Measurements from ENCODE around the gene DIPK2B. TPM values are rescaled to one million over a fixed set of nuclear protein-coding genes. Genes with fewer than 3 reads are reported as not detected.

Gene DIPK2B
- total RNA-seq, 3 donors from 2014 or later (not counting 1 experiment from before 2014, with no cell fraction given) = not detected

GRCh38 chrX:45164021-45164621, 36.6 kb downstream of the DIPK2B start:
- no peaks in the 10 kb centered on the region for H3K36me3 ChIP-seq (ENCODE audit: control insufficient read depth, insufficient read depth, low read length)
- H3K27me3 ChIP-seq (ENCODE audit: control insufficient read depth, insufficient read depth, low read length) = no peaks in the 10 kb centered on the region
- H3K4me1 Mint-ChIP-seq = no peaks in the 10 kb centered on the region
- no peak overlapping the region for H3K4me3 ChIP-seq (ENCODE audit: low read length)
- 20% methylated on average over 1 of the region's 1 CpG for WGBS (ENCODE audit: insufficient coverage)
- H3K27ac Mint-ChIP-seq = no peak overlapping the region
- no peaks in the 10 kb centered on the region for H3K9me3 Mint-ChIP-seq
- no peaks in the 10 kb centered on the region for H3K4me1 ChIP-seq (ENCODE audit: control insufficient read depth, insufficient read depth, low read length)
- H3K27ac ChIP-seq (ENCODE audit: low read length) = no peak overlapping the region
- H3K4me3 Mint-ChIP-seq = no peak overlapping the region
- no peak for DNase-seq
- intact Hi-C loops (cut with micrococcal nuclease) = no loop called here
- no peaks in the 10 kb centered on the region for H3K36me3 Mint-ChIP-seq
- TF ChIP-seq CTCF (IDR thresholded peaks at IDR 0.05) = no peak
- peaks cover 3% of the 10 kb centered on the region for H3K9me3 ChIP-seq (ENCODE audit: control insufficient read depth, insufficient read depth, low read length)
- H3K27me3 Mint-ChIP-seq (ENCODE audit: low read depth in 2 of 2) = peaks cover 2 to 17% of the 10 kb centered on the region in 2 donors
- no peak for ATAC-seq

DNA sequence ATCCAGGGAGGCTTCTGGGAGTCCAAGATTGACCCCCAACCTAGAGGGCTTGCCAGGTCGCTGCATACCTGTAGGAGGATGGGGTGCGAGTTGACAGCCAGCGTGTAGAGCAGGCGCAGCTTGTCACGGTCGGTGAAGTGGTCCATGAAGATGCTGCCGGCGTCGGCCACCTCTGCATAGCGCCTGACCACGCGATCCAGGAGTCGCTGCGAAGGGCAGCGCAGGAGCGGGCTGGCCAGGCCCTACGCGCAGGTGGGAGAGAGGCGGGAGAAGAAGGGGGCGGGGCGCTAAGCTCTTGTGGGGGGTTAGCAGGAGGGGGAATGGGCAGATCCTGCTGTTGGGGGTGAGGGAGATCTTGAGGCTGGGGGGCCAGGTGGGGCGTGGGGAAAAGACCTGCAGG, 43.0 kb downstream of the DIPK2B start:
- intact Hi-C loops (cut with micrococcal nuclease) = no loop called here
- peaks cover 2 to 3% of the 10 kb centered on the region in 2 donors for H3K27me3 Mint-ChIP-seq (ENCODE audit: low read depth in 2 of 2)
- 96% methylated on average over 20 of the region's 22 CpGs for WGBS (ENCODE audit: insufficient coverage)
- H3K9me3 Mint-ChIP-seq = no peaks in the 10 kb centered on the region
- ATAC-seq (no peak), DNase-seq (no peak)
- Histone ChIP-seq H3K4me3 (ENCODE audit: low read length) (no peak overlapping the region), H3K27me3 (ENCODE audit: control insufficient read depth, insufficient read depth, low read length) (no peaks in the 10 kb centered on the region), H3K36me3 (ENCODE audit: control insufficient read depth, insufficient read depth, low read length) (no peaks in the 10 kb centered on the region), H3K9me3 (ENCODE audit: control insufficient read depth, insufficient read depth, low read length) (peaks cover 3% of the 10 kb centered on the region), H3K4me1 (ENCODE audit: control insufficient read depth, insufficient read depth, low read length) (no peaks in the 10 kb centered on the region), H3K27ac (ENCODE audit: low read length) (no peak overlapping the region)
- H3K27ac Mint-ChIP-seq = no peak overlapping the region
- H3K4me3 Mint-ChIP-seq = no peak overlapping the region
- TF ChIP-seq CTCF (IDR thresholded peaks at IDR 0.05) = no peak
- no peaks in the 10 kb centered on the region for H3K36me3 Mint-ChIP-seq
- no peaks in the 10 kb centered on the region for H3K4me1 Mint-ChIP-seq

DNA sequence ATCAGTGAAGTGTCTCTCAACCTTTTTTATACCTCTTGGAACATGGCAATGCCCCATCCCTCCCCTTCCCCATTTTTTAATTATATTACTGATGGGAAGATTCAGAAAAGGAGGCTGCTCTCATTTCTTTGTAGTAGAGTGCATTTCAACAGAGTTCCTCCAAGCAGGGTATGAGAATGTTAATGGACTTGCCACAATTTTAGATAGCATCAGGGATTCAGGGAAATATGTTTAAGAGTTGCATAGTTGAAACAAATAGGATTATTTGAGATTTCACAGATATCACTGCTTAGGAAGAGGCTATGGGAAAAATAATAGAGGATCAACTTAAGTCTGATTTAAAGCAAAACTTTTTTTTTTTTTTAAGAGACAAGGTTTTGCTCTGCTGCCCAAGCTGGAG, 46.2 kb downstream of the DIPK2B start:
- Histone ChIP-seq H3K4me1 (ENCODE audit: control insufficient read depth, insufficient read depth, low read length) (no peaks in the 10 kb centered on the region), H3K27me3 (ENCODE audit: control insufficient read depth, insufficient read depth, low read length) (no peaks in the 10 kb centered on the region), H3K27ac (ENCODE audit: low read length) (no peak overlapping the region), H3K4me3 (ENCODE audit: low read length) (no peak overlapping the region), H3K9me3 (ENCODE audit: control insufficient read depth, insufficient read depth, low read length) (no peaks in the 10 kb centered on the region), H3K36me3 (ENCODE audit: control insufficient read depth, insufficient read depth, low read length) (no peaks in the 10 kb centered on the region)
- Mint-ChIP-seq H3K27me3 (ENCODE audit: low read depth in 2 of 2) (no peaks in the 10 kb centered on the region), H3K27ac (no peak overlapping the region), H3K4me3 (no peak overlapping the region), H3K36me3 (no peaks in the 10 kb centered on the region), H3K9me3 (no peaks in the 10 kb centered on the region), H3K4me1 (no peaks in the 10 kb centered on the region)
- ATAC-seq = no peak
- intact Hi-C loops (cut with micrococcal nuclease) = no loop called here
- no peak for DNase-seq
- TF ChIP-seq CTCF (IDR thresholded peaks at IDR 0.05) = no peak

DNA sequence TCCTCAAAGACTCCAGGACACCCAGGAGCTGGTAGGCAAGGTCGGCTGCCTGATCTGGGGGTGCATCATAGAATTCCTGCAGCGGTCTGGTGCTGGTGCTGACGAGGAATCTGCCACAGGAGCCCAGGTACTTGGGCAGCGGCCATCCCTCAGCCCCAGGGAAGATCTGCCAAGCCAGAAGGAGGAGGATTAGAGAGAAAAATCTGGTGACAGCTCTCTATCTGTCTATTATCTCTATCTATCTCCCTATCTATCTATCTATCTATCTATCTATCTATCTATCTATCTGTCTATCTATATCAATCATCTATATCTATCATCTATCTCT, 46.7 kb downstream of the DIPK2B start:
- Mint-ChIP-seq H3K27ac (no peak overlapping the region), H3K36me3 (no peaks in the 10 kb centered on the region), H3K4me1 (no peaks in the 10 kb centered on the region), H3K9me3 (no peaks in the 10 kb centered on the region), H3K4me3 (no peak overlapping the region), H3K27me3 (ENCODE audit: low read depth in 2 of 2) (no peaks in the 10 kb centered on the region)
- H3K27me3 ChIP-seq (ENCODE audit: control insufficient read depth, insufficient read depth, low read length) = no peaks in the 10 kb centered on the region
- no peaks in the 10 kb centered on the region for H3K36me3 ChIP-seq (ENCODE audit: control insufficient read depth, insufficient read depth, low read length)
- 94% methylated on average over 3 of the region's 4 CpGs for WGBS (ENCODE audit: insufficient coverage)
- TF ChIP-seq CTCF (IDR thresholded peaks at IDR 0.05) = no peak
- H3K4me1 ChIP-seq (ENCODE audit: control insufficient read depth, insufficient read depth, low read length) = no peaks in the 10 kb centered on the region
- ATAC-seq (no peak), DNase-seq (no peak)
- no peaks in the 10 kb centered on the region for H3K9me3 ChIP-seq (ENCODE audit: control insufficient read depth, insufficient read depth, low read length)
- no peak overlapping the region for H3K4me3 ChIP-seq (ENCODE audit: low read length)
- no peak overlapping the region for H3K27ac ChIP-seq (ENCODE audit: low read length)
- intact Hi-C loops (cut with micrococcal nuclease) = no loop called here
